ENCODE results near the gene MTHFD1L. TPM values are rescaled to one million over a fixed set of nuclear protein-coding genes. Genes with fewer than 3 reads are reported as not detected.

MTHFD1L gene
- total RNA-seq, 2 donors from 2014 or later, result 3.1 to 18.7 TPM

DNA sequence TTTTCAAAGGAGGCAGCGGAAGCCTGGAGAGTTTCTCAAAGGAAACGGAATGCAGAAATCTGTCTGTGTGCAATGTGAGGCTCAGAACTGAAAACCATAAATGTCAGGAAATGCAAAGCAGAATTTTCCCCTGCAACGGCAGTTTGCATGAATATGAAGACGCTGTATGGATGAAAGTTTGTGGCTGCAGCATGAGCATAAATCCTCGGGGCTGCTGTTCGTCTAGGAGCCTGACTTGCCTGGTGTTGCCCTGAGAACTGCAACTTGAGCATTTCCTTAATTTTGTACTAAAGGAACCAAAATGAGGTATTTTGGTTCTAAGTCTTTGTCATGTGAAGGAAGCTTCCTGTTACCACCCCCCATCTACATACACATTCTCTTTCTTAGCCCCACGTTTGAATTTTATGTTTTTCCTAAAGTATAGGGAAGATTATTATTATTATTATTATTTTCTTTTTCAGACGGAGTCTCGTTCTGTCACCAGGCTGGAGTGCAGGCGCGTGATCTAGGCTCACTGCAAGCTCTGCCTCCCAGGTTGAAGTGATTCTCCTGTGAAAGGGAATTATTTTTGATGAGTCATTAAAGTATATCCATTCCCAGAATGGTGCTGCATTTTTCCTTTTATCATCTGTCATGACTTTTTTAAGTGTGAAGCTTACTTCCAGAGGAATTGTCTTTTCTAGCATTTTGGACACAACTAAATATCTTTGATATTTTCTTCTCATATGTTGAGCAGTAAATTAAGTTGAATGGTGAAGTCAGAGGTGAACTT is 33.1 kb downstream of the MTHFD1L start:
- intact Hi-C loops (cut with DNase I), result no loop called here
- Histone ChIP-seq H3K36me3 (no peaks in the 10 kb centered on the region), H3K27me3 (replicated peaks; ENCODE audit: insufficient read depth) (no peaks in the 10 kb centered on the region), H3K27ac (no peak overlapping the region), H3K9me3 (no peaks in the 10 kb centered on the region), H3K4me1 (replicated peaks) (no peaks in the 10 kb centered on the region), H3K4me3 (no peak overlapping the region)
- WGBS, result 82% methylated on average over 11 of the region's 11 CpGs
- TF ChIP-seq POLR2AphosphoS5 (IDR thresholded peaks at IDR 0.05), result no peak
- TF ChIP-seq, protein P1, sequence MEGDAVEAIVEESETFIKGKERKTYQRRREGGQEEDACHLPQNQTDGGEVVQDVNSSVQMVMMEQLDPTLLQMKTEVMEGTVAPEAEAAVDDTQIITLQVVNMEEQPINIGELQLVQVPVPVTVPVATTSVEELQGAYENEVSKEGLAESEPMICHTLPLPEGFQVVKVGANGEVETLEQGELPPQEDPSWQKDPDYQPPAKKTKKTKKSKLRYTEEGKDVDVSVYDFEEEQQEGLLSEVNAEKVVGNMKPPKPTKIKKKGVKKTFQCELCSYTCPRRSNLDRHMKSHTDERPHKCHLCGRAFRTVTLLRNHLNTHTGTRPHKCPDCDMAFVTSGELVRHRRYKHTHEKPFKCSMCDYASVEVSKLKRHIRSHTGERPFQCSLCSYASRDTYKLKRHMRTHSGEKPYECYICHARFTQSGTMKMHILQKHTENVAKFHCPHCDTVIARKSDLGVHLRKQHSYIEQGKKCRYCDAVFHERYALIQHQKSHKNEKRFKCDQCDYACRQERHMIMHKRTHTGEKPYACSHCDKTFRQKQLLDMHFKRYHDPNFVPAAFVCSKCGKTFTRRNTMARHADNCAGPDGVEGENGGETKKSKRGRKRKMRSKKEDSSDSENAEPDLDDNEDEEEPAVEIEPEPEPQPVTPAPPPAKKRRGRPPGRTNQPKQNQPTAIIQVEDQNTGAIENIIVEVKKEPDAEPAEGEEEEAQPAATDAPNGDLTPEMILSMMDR (IDR thresholded peaks at IDR 0.05), result no peak
- no peak for TF ChIP-seq POLR2A (IDR thresholded peaks at IDR 0.05)
- no peak for DNase-seq (ENCODE audit: low spot score)

DNA sequence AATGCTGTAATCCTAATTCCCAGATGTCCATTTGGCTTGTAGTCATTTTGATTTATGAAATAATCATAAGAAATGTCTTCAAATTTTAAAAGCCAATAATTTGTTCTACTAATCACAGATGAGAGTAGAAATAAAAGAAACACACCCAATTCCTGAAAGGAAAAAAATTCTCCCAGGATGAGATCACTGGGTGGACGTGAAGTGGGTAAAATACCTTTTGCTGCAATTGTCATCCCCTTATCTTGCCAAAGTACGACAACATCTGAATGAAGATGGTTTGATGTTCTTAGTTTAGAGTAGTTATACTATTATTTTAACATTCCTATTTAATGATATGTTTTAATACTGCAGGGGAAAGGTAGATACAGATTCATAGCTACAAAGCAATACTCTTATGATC is 33.7 kb downstream of the MTHFD1L start:
- TF ChIP-seq, protein P1 (IDR thresholded peaks at IDR 0.05), result no peak
- TF ChIP-seq POLR2A (IDR thresholded peaks at IDR 0.05) (no peak), POLR2AphosphoS5 (IDR thresholded peaks at IDR 0.05) (no peak)
- no peaks in the 10 kb centered on the region for H3K4me1 ChIP-seq (replicated peaks)
- 91% methylated on average over 2 of the region's 2 CpGs for WGBS
- H3K36me3 ChIP-seq, result no peaks in the 10 kb centered on the region
- H3K27ac ChIP-seq, result no peak overlapping the region
- no peaks in the 10 kb centered on the region for H3K27me3 ChIP-seq (replicated peaks; ENCODE audit: insufficient read depth)
- no peak overlapping the region for H3K4me3 ChIP-seq
- no peak for DNase-seq (ENCODE audit: low spot score)
- H3K9me3 ChIP-seq, result no peaks in the 10 kb centered on the region
- intact Hi-C loops (cut with DNase I), result no loop called here

DNA sequence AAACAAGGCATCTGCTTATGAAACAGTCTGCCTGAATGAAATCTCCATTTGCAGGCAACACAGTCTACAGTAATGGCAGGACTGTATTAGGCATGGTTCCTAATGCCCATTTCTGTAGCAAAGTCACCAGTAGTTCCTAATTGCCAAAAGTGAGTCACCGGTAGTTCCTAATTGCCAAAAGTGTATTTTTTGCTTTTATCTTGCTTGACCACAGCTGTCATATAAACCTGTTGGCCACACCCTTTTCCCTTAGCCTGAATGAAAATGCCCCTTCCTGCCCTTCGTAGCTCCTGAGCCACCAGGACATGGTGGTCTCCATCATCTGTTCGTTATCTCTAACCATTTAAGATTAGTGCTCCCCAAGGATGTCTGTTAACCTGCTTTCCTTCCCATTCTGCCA is 34.5 kb downstream of the MTHFD1L start:
- H3K27ac ChIP-seq, result no peak overlapping the region
- no peaks in the 10 kb centered on the region for H3K4me1 ChIP-seq (replicated peaks)
- H3K9me3 ChIP-seq, result no peaks in the 10 kb centered on the region
- intact Hi-C loops (cut with DNase I), result no loop called here
- WGBS, result 79% methylated on average over 3 of the region's 3 CpGs
- TF ChIP-seq POLR2AphosphoS5 (IDR thresholded peaks at IDR 0.05) (no peak), POLR2A (IDR thresholded peaks at IDR 0.05) (no peak)
- TF ChIP-seq, protein P1 (IDR thresholded peaks at IDR 0.05), result no peak
- H3K36me3 ChIP-seq, result no peaks in the 10 kb centered on the region
- H3K27me3 ChIP-seq (replicated peaks; ENCODE audit: insufficient read depth), result no peaks in the 10 kb centered on the region
- DNase-seq (ENCODE audit: low spot score), result no peak
- no peak overlapping the region for H3K4me3 ChIP-seq

DNA sequence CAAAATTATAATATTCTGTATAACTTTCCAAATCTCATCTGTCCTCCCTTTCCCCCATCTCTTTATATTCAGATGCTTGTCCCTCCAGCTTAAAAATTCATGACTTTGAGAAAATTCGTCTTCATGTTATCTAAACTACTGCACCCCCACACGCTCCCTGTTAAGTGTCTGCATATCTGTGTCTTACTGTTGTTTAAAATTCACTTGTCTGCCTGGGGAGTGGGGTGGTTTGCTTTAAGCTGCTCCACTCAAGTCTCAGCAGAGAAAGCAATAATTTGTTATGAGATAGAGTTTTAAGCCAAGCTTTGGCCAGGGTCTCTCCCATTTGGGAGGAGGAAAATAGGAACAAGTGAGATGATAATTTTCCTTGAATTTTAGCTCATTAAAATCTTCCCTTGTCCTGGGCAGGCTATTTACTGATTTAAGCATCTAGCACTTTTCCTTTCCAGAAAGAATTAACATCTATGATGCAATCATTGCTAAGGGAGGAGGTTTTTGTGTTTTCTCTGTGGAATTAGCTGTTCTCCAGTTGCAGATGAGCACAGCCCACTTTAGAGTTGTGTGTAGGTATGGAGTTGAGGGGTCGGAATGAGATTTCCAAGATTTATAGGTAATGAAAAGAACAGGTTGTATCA is 36.8 kb downstream of the MTHFD1L start:
- H3K27ac ChIP-seq, result no peak overlapping the region
- intact Hi-C loops (cut with DNase I), result no loop called here
- H3K4me1 ChIP-seq (replicated peaks), result no peaks in the 10 kb centered on the region
- DNase-seq (ENCODE audit: low spot score), result no peak
- H3K36me3 ChIP-seq, result no peaks in the 10 kb centered on the region
- TF ChIP-seq POLR2AphosphoS5 (IDR thresholded peaks at IDR 0.05), result no peak
- TF ChIP-seq, protein P1 (IDR thresholded peaks at IDR 0.05), result no peak
- TF ChIP-seq POLR2A (IDR thresholded peaks at IDR 0.05), result no peak
- H3K27me3 ChIP-seq (replicated peaks; ENCODE audit: insufficient read depth), result no peaks in the 10 kb centered on the region
- no peaks in the 10 kb centered on the region for H3K9me3 ChIP-seq
- WGBS, result 64% methylated on average over 3 of the region's 3 CpGs
- no peak overlapping the region for H3K4me3 ChIP-seq

DNA sequence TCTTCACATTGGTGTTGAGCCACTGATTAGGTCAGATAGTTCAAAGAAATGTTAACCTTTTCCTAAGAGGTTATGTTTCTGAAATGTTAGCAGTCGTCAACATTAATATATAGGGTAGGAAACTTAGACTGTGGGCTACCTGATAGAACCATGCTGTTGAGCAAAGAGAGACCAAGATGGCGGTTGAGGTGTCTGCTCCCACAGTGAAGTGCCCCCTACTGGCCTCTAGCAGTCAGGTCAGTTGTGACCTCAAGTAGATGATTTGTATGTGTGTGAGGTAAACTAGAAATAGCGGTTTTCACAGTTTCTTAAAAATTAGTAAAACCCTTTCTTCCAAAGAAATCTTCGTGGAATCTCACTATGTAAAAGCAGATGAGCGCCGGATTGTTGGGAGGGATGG is 40.3 kb downstream of the MTHFD1L start:
- Histone ChIP-seq H3K36me3 (no peaks in the 10 kb centered on the region), H3K9me3 (no peaks in the 10 kb centered on the region), H3K4me1 (replicated peaks) (no peaks in the 10 kb centered on the region), H3K27ac (no peak overlapping the region), H3K4me3 (no peak overlapping the region), H3K27me3 (replicated peaks; ENCODE audit: insufficient read depth) (no peaks in the 10 kb centered on the region)
- intact Hi-C loops (cut with DNase I), result no loop called here
- 96% methylated on average over 6 of the region's 6 CpGs for WGBS
- DNase-seq (ENCODE audit: low spot score), result no peak
- TF ChIP-seq POLR2A (IDR thresholded peaks at IDR 0.05), result no peak
- no peak for TF ChIP-seq POLR2AphosphoS5 (IDR thresholded peaks at IDR 0.05)
- TF ChIP-seq, protein P1 (IDR thresholded peaks at IDR 0.05), result no peak
